Gastroesophageal sphincter (tissue), 4 donors: Measurements from ENCODE around the gene PPP1R13B. TPM values are rescaled to one million over a fixed set of nuclear protein-coding genes. Genes with fewer than 3 reads are reported as not detected.

ENCODE experiments used
- ATAC-seq: fragments of 150-250 bp; one replicate; pipeline ENCODE4 v1.9.1; 2016; ENCODE audit warnings: mild to moderate bottlenecking, moderate library complexity
- H3K27ac ChIP-seq, 4 donors: fragments of 200-600 bp; sonication (generic) in 3 of 4; 1 replicate in 3 of 4; 2 replicates in 1 of 4; pipeline ENCODE4 v1.5.1; 2016 to 2019
- H3K27me3 ChIP-seq: fragments of 200-600 bp; sonication (generic); one replicate; pipeline ENCODE4 v1.5.1; 2019
- H3K36me3 ChIP-seq, 2 donors: fragments of 200-600 bp; sonication (generic); one replicate each; pipeline ENCODE4 v1.5.1; 2019; ENCODE audit warnings: control low read depth in 1 of 2
- H3K4me1 ChIP-seq, 3 donors: fragments of 200-600 bp; sonication (generic); 1 replicate in 2 of 3; 2 replicates in 1 of 3; pipeline ENCODE4 v1.5.1; 2016 to 2019; ENCODE audit warnings: control low read depth in 2 of 3
- H3K4me3 ChIP-seq, 2 donors: fragments of 200-600 bp; sonication (generic); one replicate each; pipeline ENCODE4 v1.5.1; 2019; ENCODE audit warnings: mild to moderate bottlenecking in 1 of 2, moderate library complexity in 1 of 2
- H3K9me3 ChIP-seq, 3 donors: fragments of 200-600 bp; sonication (generic); one replicate each; pipeline ENCODE4 v1.5.1; 2017 to 2019; ENCODE audit warnings: control low read depth in 2 of 3
- EP300 ChIP-seq: sonication (generic); formaldehyde crosslinking; IDR thresholded peaks from one replicate; pipeline ENCODE4 v1.6.1; 2017; ENCODE audit warnings: antibody characterized with exemption, mild to moderate bottlenecking
- POLR2A ChIP-seq, 2 donors: fragments of 450-650 bp; IDR thresholded peaks; one replicate each; pipeline ENCODE4 v1.6.1; 2017; ENCODE audit warnings: antibody characterized with exemption in 2 of 2, mild to moderate bottlenecking in 2 of 2, moderate library complexity in 1 of 2
- POLR2AphosphoS5 ChIP-seq: sonication (generic); formaldehyde crosslinking; IDR thresholded peaks from one replicate; pipeline ENCODE4 v1.6.1; 2017; ENCODE audit warnings: antibody characterized with exemption
- WGBS, 2 donors: methylation state at CpG; one replicate each; pipeline ENCODE4 v1.1.5; 2018; ENCODE audit warnings: low coverage in 1 of 2; 5-methylcytosine and 5-hydroxymethylcytosine counted together
- total RNA-seq, 4 donors: library from RNA; depleted of rRNA; stranded (reverse); fragments of >200 nt; gene quantifications; one replicate each; pipeline ENCODE4 v1.1.0, GENCODE V29; 2016
- TF ChIP-seq, protein P1 (sequence below), 4 experiments: fragments of 200-600 bp in 2 of 4; fragments of 450-650 bp in 2 of 4; sonication (generic) in 1 of 4; IDR thresholded peaks; one replicate each; pipeline ENCODE4 v1.5.1; 2017 to 2019; ENCODE audit warnings: antibody characterized with exemption in 4 of 4, mild to moderate bottlenecking in 2 of 4, moderate library complexity in 2 of 4

PPP1R13B gene
- total RNA-seq, 4 donors from 2014 or later: 13.9 to 24.8 (median 17.5) TPM

DNA sequence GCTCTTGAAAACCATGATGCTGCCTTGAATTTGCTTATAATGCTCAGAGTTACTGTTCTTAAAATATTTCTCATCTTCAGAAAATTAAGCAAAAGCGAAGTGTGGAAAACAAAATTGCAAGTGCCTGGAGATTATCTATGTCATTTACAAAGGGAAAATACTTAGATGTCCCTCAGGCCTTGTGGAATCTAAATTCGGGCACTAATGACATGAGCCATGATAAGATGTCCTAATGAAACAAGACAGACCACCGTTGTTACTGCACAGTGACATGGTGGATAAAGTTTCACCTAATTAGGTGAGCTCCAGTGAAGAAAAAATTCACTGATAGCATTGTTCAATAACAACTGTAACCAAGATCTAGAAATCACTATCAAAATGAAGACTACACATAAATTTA lies 30.4 kb downstream of the PPP1R13B start:
- no peaks in the 10 kb centered on the region for H3K27me3 ChIP-seq
- no peak overlapping the region for H3K4me3 ChIP-seq
- no peaks in the 10 kb centered on the region for H3K36me3 ChIP-seq
- H3K9me3 ChIP-seq: no peaks in the 10 kb centered on the region
- no peak overlapping the region for H3K27ac ChIP-seq
- TF ChIP-seq, protein P1, sequence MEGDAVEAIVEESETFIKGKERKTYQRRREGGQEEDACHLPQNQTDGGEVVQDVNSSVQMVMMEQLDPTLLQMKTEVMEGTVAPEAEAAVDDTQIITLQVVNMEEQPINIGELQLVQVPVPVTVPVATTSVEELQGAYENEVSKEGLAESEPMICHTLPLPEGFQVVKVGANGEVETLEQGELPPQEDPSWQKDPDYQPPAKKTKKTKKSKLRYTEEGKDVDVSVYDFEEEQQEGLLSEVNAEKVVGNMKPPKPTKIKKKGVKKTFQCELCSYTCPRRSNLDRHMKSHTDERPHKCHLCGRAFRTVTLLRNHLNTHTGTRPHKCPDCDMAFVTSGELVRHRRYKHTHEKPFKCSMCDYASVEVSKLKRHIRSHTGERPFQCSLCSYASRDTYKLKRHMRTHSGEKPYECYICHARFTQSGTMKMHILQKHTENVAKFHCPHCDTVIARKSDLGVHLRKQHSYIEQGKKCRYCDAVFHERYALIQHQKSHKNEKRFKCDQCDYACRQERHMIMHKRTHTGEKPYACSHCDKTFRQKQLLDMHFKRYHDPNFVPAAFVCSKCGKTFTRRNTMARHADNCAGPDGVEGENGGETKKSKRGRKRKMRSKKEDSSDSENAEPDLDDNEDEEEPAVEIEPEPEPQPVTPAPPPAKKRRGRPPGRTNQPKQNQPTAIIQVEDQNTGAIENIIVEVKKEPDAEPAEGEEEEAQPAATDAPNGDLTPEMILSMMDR (IDR thresholded peaks at IDR 0.05): no peak
- TF ChIP-seq EP300: no peak
- TF ChIP-seq POLR2A (IDR thresholded peaks at IDR 0.05): no peak
- TF ChIP-seq POLR2AphosphoS5: no peak
- H3K4me1 ChIP-seq: peaks cover 2 to 26% (median 6%) of the 10 kb centered on the region in 3 donors
- ATAC-seq: no peak
- WGBS, 2 donors: 32 to 45% methylated on average over 3 of the region's 3 CpGs

DNA sequence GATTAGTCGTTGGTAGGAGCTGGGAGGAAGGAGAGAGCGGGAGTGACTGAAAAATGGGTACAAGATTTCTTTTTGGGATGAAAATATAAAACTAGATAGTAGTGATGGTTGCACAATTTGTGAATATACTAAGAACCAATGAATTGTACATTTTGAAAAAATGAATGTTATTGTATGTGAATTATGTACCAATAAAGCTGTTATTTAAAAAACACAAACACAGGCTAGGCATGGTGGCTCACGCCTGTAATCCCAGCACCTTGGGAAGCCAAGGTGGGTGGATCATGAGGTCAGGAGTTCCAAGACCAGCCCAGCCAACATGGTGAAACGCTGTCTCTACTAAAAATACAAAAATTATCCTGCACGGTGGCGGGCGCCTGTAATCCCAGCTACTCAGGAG lies 32.1 kb downstream of the PPP1R13B start:
- ATAC-seq: no peak
- Histone ChIP-seq H3K36me3 (no peaks in the 10 kb centered on the region), H3K4me1 (peaks cover 2 to 19% (median 6%) of the 10 kb centered on the region in 3 donors), H3K4me3 (no peak overlapping the region), H3K27ac (no peak overlapping the region), H3K27me3 (no peaks in the 10 kb centered on the region), H3K9me3 (no peaks in the 10 kb centered on the region)
- TF ChIP-seq POLR2A (IDR thresholded peaks at IDR 0.05) (no peak), POLR2AphosphoS5 (no peak), EP300 (no peak)
- TF ChIP-seq, protein P1 (IDR thresholded peaks at IDR 0.05): no peak
- WGBS, 2 donors: 90 to 96% methylated on average over 3 to 7 of the region's 7 CpGs

DNA sequence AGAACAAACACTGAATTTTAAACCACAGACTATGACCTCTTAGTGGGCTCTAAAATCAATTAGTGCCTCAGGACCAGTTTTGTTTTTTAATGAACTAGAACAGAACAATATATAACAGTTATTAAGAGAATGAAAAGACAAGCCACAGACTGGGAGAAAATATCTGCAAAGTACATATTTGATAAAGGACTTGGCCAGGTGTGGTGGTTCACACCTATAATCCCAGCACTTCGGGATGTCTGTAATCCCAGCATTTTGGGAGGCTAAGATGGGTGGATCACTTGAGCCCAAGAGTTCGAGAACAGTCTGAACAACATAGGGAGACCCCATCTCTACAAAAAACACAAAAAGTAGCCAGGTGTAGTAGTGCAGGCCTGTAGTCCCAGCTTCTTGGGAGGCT lies 36.2 kb downstream of the PPP1R13B start:
- WGBS, 2 donors: 100% methylated on average over 2 of the region's 2 CpGs; no CpG with 5 or more reads in 1 of the 2 donors
- Histone ChIP-seq H3K27ac (no peak overlapping the region), H3K36me3 (no peaks in the 10 kb centered on the region), H3K9me3 (no peaks in the 10 kb centered on the region), H3K4me1 (peaks cover 0 to 22% (median 5%) of the 10 kb centered on the region in 3 donors), H3K4me3 (no peak overlapping the region), H3K27me3 (no peaks in the 10 kb centered on the region)
- TF ChIP-seq, protein P1 (IDR thresholded peaks at IDR 0.05): no peak
- TF ChIP-seq POLR2A (IDR thresholded peaks at IDR 0.05) (no peak), EP300 (no peak), POLR2AphosphoS5 (no peak)
- no peak for ATAC-seq

DNA sequence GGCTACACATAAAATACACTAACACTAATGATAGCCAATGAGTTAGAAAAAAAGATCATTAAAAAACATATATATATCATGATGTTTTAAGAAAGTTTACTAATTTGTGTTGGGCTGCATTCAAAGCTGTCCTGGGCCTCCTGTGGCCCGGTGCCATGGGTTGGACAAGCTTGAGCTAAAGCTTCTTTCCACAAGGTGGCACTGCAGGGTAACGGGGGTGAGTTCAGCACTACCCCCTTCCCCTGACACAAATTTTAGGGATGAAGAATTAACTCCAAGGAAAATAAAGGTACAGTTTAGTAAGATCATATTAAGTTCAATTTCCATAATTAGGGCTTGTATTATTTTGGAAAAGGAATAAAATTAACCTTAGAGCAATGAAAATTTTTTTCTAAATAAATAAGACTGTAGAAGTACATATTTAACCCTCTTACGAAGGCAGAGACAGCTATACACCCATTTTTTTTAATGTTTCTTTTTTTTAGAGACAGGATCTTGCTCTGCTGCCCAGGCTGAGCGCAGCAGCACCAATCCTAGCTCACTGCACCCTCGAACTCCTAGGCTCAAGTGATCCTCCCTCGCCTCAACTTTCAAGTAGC lies 38.9 kb downstream of the PPP1R13B start:
- no peak for TF ChIP-seq EP300
- TF ChIP-seq, protein P1 (IDR thresholded peaks at IDR 0.05): peak; percentile 77 to 89 (median 82)
- peak; percentile 48 for TF ChIP-seq POLR2AphosphoS5
- 4 to 38% methylated on average over 2 to 6 of the region's 6 CpGs for WGBS, 2 donors
- peak; percentile 89 for ATAC-seq

DNA sequence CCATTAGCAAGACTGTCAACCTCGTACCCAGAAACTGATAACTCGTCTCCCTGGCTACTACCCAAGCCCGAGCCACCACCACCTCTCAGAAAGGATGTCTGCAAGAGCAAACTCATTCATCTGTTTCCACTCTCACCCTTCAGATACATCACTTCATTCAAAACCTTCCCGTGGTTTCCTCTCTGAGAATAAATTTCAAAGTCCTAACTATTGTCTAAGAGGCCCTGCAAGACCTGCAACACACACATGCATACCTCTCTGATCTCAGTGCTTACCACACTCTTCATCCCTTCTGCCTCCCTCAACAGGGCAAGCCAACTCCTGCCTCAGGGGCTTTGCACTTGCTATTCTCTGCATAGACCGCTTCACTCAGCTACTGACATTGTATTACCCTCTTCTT lies 40.6 kb downstream of the PPP1R13B start:
- TF ChIP-seq EP300 (no peak), POLR2A (IDR thresholded peaks at IDR 0.05) (no peak), POLR2AphosphoS5 (no peak)
- TF ChIP-seq, protein P1 (IDR thresholded peaks at IDR 0.05): no peak
- Histone ChIP-seq H3K27ac (no peak overlapping the region), H3K4me1 (peaks cover 0 to 35% (median 5%) of the 10 kb centered on the region in 3 donors), H3K9me3 (no peaks in the 10 kb centered on the region), H3K4me3 (no peak overlapping the region), H3K36me3 (no peaks in the 10 kb centered on the region), H3K27me3 (no peaks in the 10 kb centered on the region)
- WGBS, 2 donors: 41 to 47% methylated on average over 5 of the region's 5 CpGs
- ATAC-seq: no peak

More for the DNA sequence above, 38.9 kb downstream of the PPP1R13B start:
- Histone ChIP-seq H3K36me3 (no peaks in the 10 kb centered on the region), H3K4me3 (no peak overlapping the region), H3K4me1 (peaks cover 0 to 35% (median 5%) of the 10 kb centered on the region in 3 donors), H3K9me3 (no peaks in the 10 kb centered on the region), H3K27me3 (no peaks in the 10 kb centered on the region), H3K27ac (no peak overlapping the region)
